SK-N-SH (cell line): ENCODE data around the gene INPP5A. TPM values are rescaled to one million over a fixed set of nuclear protein-coding genes. Genes with fewer than 3 reads are reported as not detected.

ENCODE experiments used
- CTCF ChIA-PET: fragments of 300-600, 350-600 bp; formaldehyde crosslinking; extraction: SDS; loops from one replicate; lab custom pipeline; 2021; lab: Yijun Ruan, JAX
- POLR2A ChIA-PET: fragments of 350-600 bp; sonication (Branson Sonifier 250); formaldehyde crosslinking; extraction: SDS; loops from one replicate; lab custom pipeline; 2020; ENCODE audit warnings: antibody characterized with exemption, inconsistent platforms; lab: Yijun Ruan, JAX
- DNase-seq: peaks from one replicate; pipeline ENCODE4 v3.0.0; 2012
- H2AFZ ChIP-seq: fragments of 200-600 bp; sonication (generic); 2 replicates; pipeline ENCODE4 v1.8.1; 2016; ENCODE audit warnings: antibody characterized with exemption, mild to moderate bottlenecking, low read depth
- H3F3A ChIP-seq: fragments of 200-600 bp; sonication (generic); replicated peaks from 2 replicates; pipeline ENCODE3; 2016; ENCODE audit warnings: antibody characterized with exemption, mild to moderate bottlenecking; ENCODE audit not compliant: insufficient read depth
- H3K27ac ChIP-seq, 2 experiments: fragments of 200-500 bp in 1 of 2; fragments of 200-600 bp in 1 of 2; sonication (Bioruptor generic) in 1 of 2; sonication (generic), shearing (Covaris generic) in 1 of 2; 2 replicates each; pipeline versions ENCODE4 v1.5.1 to v1.6.1; 2014 to 2016; ENCODE audit warnings: low read depth in 2 of 2, inconsistent platforms in 1 of 2, low read length in 1 of 2, mild to moderate bottlenecking in 1 of 2, mixed read lengths in 1 of 2
- H3K27me3 ChIP-seq: fragments of 200-600 bp; sonication (generic), shearing (Covaris generic); 2 replicates; pipeline ENCODE4 v1.6.1; 2016; ENCODE audit warnings: mixed run types; ENCODE audit not compliant: insufficient read depth
- H3K36me3 ChIP-seq, 2 experiments: fragments of 200-500 bp in 1 of 2; fragments of 200-600 bp in 1 of 2; sonication (Bioruptor generic) in 1 of 2; sonication (generic) in 1 of 2; replicated peaks in 1 of 2; 2 replicates each; pipeline versions ENCODE3 to v1.5.1; 2014 to 2016; ENCODE audit warnings: low read length in 1 of 2, mild to moderate bottlenecking in 1 of 2; ENCODE audit not compliant: insufficient read depth in 2 of 2, control insufficient read depth in 1 of 2
- H3K4me1 ChIP-seq, 2 experiments: fragments of 200-500 bp in 1 of 2; fragments of 200-600 bp in 1 of 2; sonication (Bioruptor generic) in 1 of 2; sonication (generic), shearing (Covaris generic) in 1 of 2; 2 replicates each; pipeline versions ENCODE4 v1.5.1 to v1.6.1; 2014 to 2016; ENCODE audit warnings: low read depth in 1 of 2, low read length in 1 of 2, mixed run types in 1 of 2; ENCODE audit not compliant: insufficient read depth in 2 of 2, control insufficient read depth in 1 of 2
- H3K4me2 ChIP-seq: fragments of 200-600 bp; sonication (generic), shearing (Covaris generic); 2 replicates; pipeline ENCODE4 v1.6.1; 2017; ENCODE audit warnings: mixed run types
- H3K4me3 ChIP-seq, 2 experiments: fragments of 200-500 bp in 1 of 2; fragments of 200-600 bp in 1 of 2; sonication (Bioruptor generic) in 1 of 2; sonication (generic), shearing (Covaris generic) in 1 of 2; 2 replicates each; pipeline versions ENCODE4 v1.5.1 to v1.8.1; 2014 to 2016; ENCODE audit warnings: low read depth in 2 of 2, inconsistent platforms in 1 of 2, low read length in 1 of 2, mild to moderate bottlenecking in 1 of 2, mixed read lengths in 1 of 2, moderate library complexity in 1 of 2
- H3K79me2 ChIP-seq: fragments of 200-600 bp; sonication (generic); 2 replicates; pipeline ENCODE4 v1.8.1; 2017; ENCODE audit warnings: mild to moderate bottlenecking; ENCODE audit not compliant: insufficient read depth
- H3K9ac ChIP-seq: fragments of 200-600 bp; sonication (generic); 2 replicates; pipeline ENCODE4 v1.6.1; 2017; ENCODE audit warnings: mixed run types
- H3K9me2 ChIP-seq: fragments of 200-600 bp; sonication (generic); 2 replicates; pipeline ENCODE4 v1.6.1; 2017; ENCODE audit warnings: mixed run types
- H3K9me3 ChIP-seq: fragments of 200-600 bp; sonication (generic); 2 replicates; pipeline ENCODE4 v1.6.1; 2017; ENCODE audit warnings: mixed run types, mild to moderate bottlenecking, moderate library complexity
- H4K20me1 ChIP-seq: fragments of 200-600 bp; sonication (generic); 2 replicates; pipeline ENCODE4 v1.6.1; 2017; ENCODE audit warnings: mild to moderate bottlenecking, mixed run types; ENCODE audit not compliant: insufficient read depth
- ELF1 ChIP-seq: IDR thresholded peaks from 2 replicates; pipeline ENCODE4 v1.4.0; 2012
- EP300 ChIP-seq, 2 experiments: IDR thresholded peaks; 2 replicates each; pipeline versions ENCODE4 v1.4.0 to v1.6.1; 2012; ENCODE audit warnings: borderline replicate concordance in 1 of 2, low read depth in 1 of 2, low read length in 1 of 2
- EZH2phosphoT487 ChIP-seq: fragments of 200-600 bp; sonication (generic); IDR thresholded peaks from 2 replicates; pipeline ENCODE4 v1.6.1; 2017; ENCODE audit warnings: low read depth, mixed run types, mild to moderate bottlenecking, antibody characterized with exemption, moderate library complexity, borderline replicate concordance
- FOXM1 ChIP-seq: IDR thresholded peaks from 2 replicates; pipeline ENCODE4 v1.4.0; 2012; ENCODE audit warnings: low read depth, mild to moderate bottlenecking
- GATA2 ChIP-seq: sonication (generic); formaldehyde crosslinking; IDR thresholded peaks from 2 replicates; pipeline ENCODE4 v1.5.0; 2020; ENCODE audit warnings: mild to moderate bottlenecking, missing genetic modification reagents
- IRF3 ChIP-seq: fragments of 150-350 bp; IDR thresholded peaks from 2 replicates; pipeline ENCODE4 v1.6.1; 2016; ENCODE audit warnings: mild to moderate bottlenecking, low read depth, low read length
- JUND ChIP-seq: IDR thresholded peaks from 2 replicates; pipeline ENCODE4 v1.4.0; 2012
- MEF2A ChIP-seq: IDR thresholded peaks from 2 replicates; pipeline ENCODE4 v1.4.0; 2012; ENCODE audit warnings: low read depth, borderline replicate concordance
- MXI1 ChIP-seq: IDR thresholded peaks from 2 replicates; pipeline ENCODE4 v1.6.1; 2012; ENCODE audit warnings: mild to moderate bottlenecking, low read depth, low read length, improper control_type of control experiment
- NFIC ChIP-seq: IDR thresholded peaks from 2 replicates; pipeline ENCODE4 v1.4.0; 2012; ENCODE audit warnings: borderline replicate concordance
- NRF1 ChIP-seq: IDR thresholded peaks from 2 replicates; pipeline ENCODE4 v1.6.1; 2012; ENCODE audit warnings: low read depth, mild to moderate bottlenecking, low read length
- POLR2AphosphoS5 ChIP-seq: IDR thresholded peaks from 2 replicates; pipeline ENCODE4 v1.6.1; 2012; ENCODE audit warnings: low read depth, low read length
- RCOR1 ChIP-seq: fragments of 150-350 bp; IDR thresholded peaks from 2 replicates; pipeline ENCODE4 v1.6.1; 2017; ENCODE audit warnings: antibody characterized with exemption, low read length
- RFX5 ChIP-seq: IDR thresholded peaks from 2 replicates; pipeline ENCODE4 v1.6.1; 2012; ENCODE audit warnings: mild to moderate bottlenecking, improper control_type of control experiment, low read length
- RXRA ChIP-seq: IDR thresholded peaks from 2 replicates; pipeline ENCODE4 v1.4.0; 2012; ENCODE audit warnings: low read depth, mild to moderate bottlenecking, borderline replicate concordance
- SMC3 ChIP-seq: IDR thresholded peaks from 2 replicates; pipeline ENCODE4 v1.6.1; 2012; ENCODE audit warnings: low read depth, low read length, improper control_type of control experiment
- TAF1 ChIP-seq: IDR thresholded peaks from 2 replicates; pipeline ENCODE4 v1.6.1; 2012; ENCODE audit warnings: low read depth, mild to moderate bottlenecking, low read length, moderate library complexity, borderline replicate concordance
- TEAD4 ChIP-seq: IDR thresholded peaks from 2 replicates; pipeline ENCODE4 v1.4.0; 2012; ENCODE audit warnings: mild to moderate bottlenecking, borderline replicate concordance; ENCODE audit not compliant: insufficient read depth
- WGBS: methylation state at CpG from one replicate; pipeline ENCODE4 v1.1.6; 2017; ENCODE audit warnings: low lambda C conversion rate; 5-methylcytosine and 5-hydroxymethylcytosine counted together
- polyA plus RNA-seq, 3 experiments: library from polyadenylated mRNA; depleted of rRNA; stranded (reverse); fragments of >200 nt; gene quantifications; 2 replicates each; pipeline ENCODE4 v1.2.3, GENCODE V29; 2012

INPP5A gene
- polyA plus RNA-seq, 1 of the 3 experiments (the other 2 are of a cell fraction), result 12.0 TPM

GRCh38 chr10:132554991-132555647, 17.5 kb downstream of the INPP5A start:
- H3K9ac ChIP-seq, result no peak overlapping the region
- no peaks in the 10 kb centered on the region for H3K4me1 ChIP-seq
- H3K9me2 ChIP-seq, result no peaks in the 10 kb centered on the region
- H3K27me3 ChIP-seq, result no peaks in the 10 kb centered on the region
- no peaks in the 10 kb centered on the region for H3K36me3 ChIP-seq
- TF ChIP-seq SMC3 (no peak), TAF1 (no peak), EP300 (IDR thresholded peaks at IDR 0.05; ENCODE audit: borderline replicate concordance in 1 of 2, low read depth in 1 of 2, low read length in 1 of 2) (no peak), RCOR1 (no peak), RFX5 (no peak), NRF1 (no peak), EZH2phosphoT487 (no peak), TEAD4 (no peak), GATA2 (CRISPR knock-in tag) (no peak), NFIC (no peak), MEF2A (no peak), RXRA (no peak), MXI1 (no peak), FOXM1 (no peak), POLR2AphosphoS5 (no peak)
- no peaks in the 10 kb centered on the region for H3F3A ChIP-seq
- H2AFZ ChIP-seq, result no peak overlapping the region
- no peaks in the 10 kb centered on the region for H3K9me3 ChIP-seq
- H4K20me1 ChIP-seq, result peaks cover 40% of the 10 kb centered on the region
- DNase-seq, result no peak
- no peak overlapping the region for H3K4me3 ChIP-seq
- CTCF ChIA-PET, result no interaction called here
- peaks cover 11% of the 10 kb centered on the region for H3K79me2 ChIP-seq
- 89% methylated on average over 13 of the region's 18 CpGs for WGBS
- no peak overlapping the region for H3K27ac ChIP-seq
- POLR2A ChIA-PET, result no interaction called here
- H3K4me2 ChIP-seq, result no peak overlapping the region

GRCh38 chr10:132555648-132556575, 18.3 kb downstream of the INPP5A start:
- no peak overlapping the region for H3K9ac ChIP-seq

More at GRCh38 chr10:132555648-132556575, 18.3 kb downstream of the INPP5A start:
- Histone ChIP-seq H3K27ac (no peak overlapping the region), H3K27me3 (no peaks in the 10 kb centered on the region), H3K36me3 (no peaks in the 10 kb centered on the region), H3F3A (no peaks in the 10 kb centered on the region), H3K4me1 (no peaks in the 10 kb centered on the region), H3K79me2 (peaks cover 14% of the 10 kb centered on the region), H2AFZ (no peak overlapping the region), H3K4me2 (no peak overlapping the region), H3K9me2 (no peaks in the 10 kb centered on the region), H3K4me3 (no peak overlapping the region), H3K9me3 (no peaks in the 10 kb centered on the region), H4K20me1 (peaks cover 37% of the 10 kb centered on the region)
- ChIA-PET CTCF (no interaction called here), POLR2A (no interaction called here)
- 90% methylated on average over 15 of the region's 22 CpGs for WGBS
- TF ChIP-seq JUND (no peak), ELF1 (no peak), RFX5 (no peak), IRF3 (no peak)
- no peak for DNase-seq
